ENCODE results near the gene SLBP.

Gene SLBP

DNA sequence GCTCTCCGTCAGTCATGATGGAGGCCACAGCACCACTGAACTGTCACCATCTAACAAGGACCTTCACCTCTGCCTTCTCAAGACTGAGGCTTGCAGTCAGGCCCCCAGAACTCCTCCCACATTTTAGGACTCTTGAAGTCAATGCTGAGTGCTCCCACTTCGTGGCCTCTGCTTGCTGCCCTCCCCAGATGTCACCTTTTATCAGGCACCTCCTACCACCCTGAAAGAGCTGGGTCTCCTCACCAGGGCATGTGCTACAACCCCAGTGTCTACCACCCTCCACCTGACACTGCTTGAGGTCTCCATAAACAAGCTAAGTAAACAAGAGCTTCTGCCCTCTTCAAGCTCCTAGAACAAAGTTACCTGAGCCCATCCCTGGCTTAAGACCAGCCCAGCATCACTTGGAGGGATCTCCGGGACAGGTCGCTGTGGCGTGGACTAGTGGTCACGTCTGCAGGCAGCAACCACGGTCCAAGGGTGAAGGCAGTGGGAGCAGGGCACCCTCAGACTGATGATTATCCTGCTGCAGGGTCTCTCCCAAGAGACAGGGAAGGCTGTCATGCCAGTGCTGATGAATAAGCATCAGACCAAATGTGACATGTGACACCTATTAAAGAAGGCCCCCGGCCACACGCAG, 20.3 kb downstream of the SLBP start:
- H3K4me2 ChIP-seq (ENCODE audit: low read depth, low read length, poor library complexity, severe bottlenecking) = no peak overlapping the region
- H3K36me3 ChIP-seq (ENCODE audit: low read length) = peaks cover 36% of the 10 kb centered on the region
- H3K9me3 ChIP-seq (ENCODE audit: insufficient read depth, low read length) = no peaks in the 10 kb centered on the region
- no peaks in the 10 kb centered on the region for H3K79me2 ChIP-seq (ENCODE audit: insufficient read depth, low read length)
- H3F3A ChIP-seq (ENCODE audit: insufficient read depth) = peaks cover 49% of the 10 kb centered on the region
- no peak overlapping the region for H3K9ac ChIP-seq (ENCODE audit: low read length)
- H3K27ac ChIP-seq (ENCODE audit: low read depth, low read length) = no peak overlapping the region
- H3K4me3 ChIP-seq (ENCODE audit: insufficient read depth, low read length, poor library complexity, severe bottlenecking) = no peak overlapping the region
- no peaks in the 10 kb centered on the region for H3K27me3 ChIP-seq (ENCODE audit: low read length)
- H3K9me2 ChIP-seq (replicated peaks; ENCODE audit: insufficient read depth, low read length) = no peaks in the 10 kb centered on the region
- H4K20me1 ChIP-seq (ENCODE audit: low read depth, low read length) = peaks cover 8% of the 10 kb centered on the region; the same call in 1 of the 2 replicates
- TF ChIP-seq EZH2phosphoT487 (conservative IDR thresholded peaks at IDR 0.05; ENCODE audit: low read length) = no peak
- TF ChIP-seq CTCF (IDR thresholded peaks at IDR 0.05; ENCODE audit: insufficient read depth, low read length, poor library complexity, severe bottlenecking) = no peak
- H2AFZ ChIP-seq (ENCODE audit: low read depth, low read length, severe bottlenecking) = no peak overlapping the region

DNA sequence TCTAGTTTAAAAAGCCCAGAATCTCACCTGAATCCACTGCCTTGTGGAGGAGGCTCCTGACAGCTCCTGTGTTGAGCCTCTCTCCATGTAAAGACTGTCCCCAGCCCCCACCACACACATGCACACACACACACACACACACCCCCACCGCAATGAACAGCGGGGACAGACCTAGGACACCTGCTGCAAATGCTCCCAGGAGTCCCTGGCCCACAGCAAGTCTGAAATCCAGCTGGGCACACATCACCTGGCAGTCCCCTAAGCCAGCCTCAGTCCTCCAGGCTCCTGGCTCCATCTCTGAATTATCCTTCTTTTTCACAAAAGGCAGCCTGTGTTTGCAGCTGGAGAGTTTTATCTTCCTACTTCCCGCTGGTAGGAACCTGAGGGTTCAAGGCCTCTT, 21.4 kb downstream of the SLBP start:
- peaks cover 44% of the 10 kb centered on the region for H3F3A ChIP-seq (ENCODE audit: insufficient read depth)
- no peak overlapping the region for H3K27ac ChIP-seq (ENCODE audit: low read depth, low read length)
- H3K27me3 ChIP-seq (ENCODE audit: low read length) = no peaks in the 10 kb centered on the region
- H3K79me2 ChIP-seq (ENCODE audit: insufficient read depth, low read length) = no peaks in the 10 kb centered on the region
- H3K9me3 ChIP-seq (ENCODE audit: insufficient read depth, low read length) = no peaks in the 10 kb centered on the region
- H3K9me2 ChIP-seq (replicated peaks; ENCODE audit: insufficient read depth, low read length) = no peaks in the 10 kb centered on the region
- peaks cover 30% of the 10 kb centered on the region for H3K36me3 ChIP-seq (ENCODE audit: low read length)
- H2AFZ ChIP-seq (ENCODE audit: low read depth, low read length, severe bottlenecking) = no peak overlapping the region
- no peak overlapping the region for H3K4me2 ChIP-seq (ENCODE audit: low read depth, low read length, poor library complexity, severe bottlenecking)
- no peak overlapping the region for H3K9ac ChIP-seq (ENCODE audit: low read length)
- no peak overlapping the region for H3K4me3 ChIP-seq (ENCODE audit: insufficient read depth, low read length, poor library complexity, severe bottlenecking)
- H4K20me1 ChIP-seq (ENCODE audit: low read depth, low read length) = peaks cover 8% of the 10 kb centered on the region; the same call in 1 of the 2 replicates
- TF ChIP-seq CTCF (IDR thresholded peaks at IDR 0.05; ENCODE audit: insufficient read depth, low read length, poor library complexity, severe bottlenecking) (no peak), EZH2phosphoT487 (conservative IDR thresholded peaks at IDR 0.05; ENCODE audit: low read length) (no peak)

GRCh38 chr4:1686440-1687036, 25.6 kb downstream of the SLBP start:
- H3K4me2 ChIP-seq (ENCODE audit: low read depth, low read length, poor library complexity, severe bottlenecking) = no peak overlapping the region
- H3K36me3 ChIP-seq (ENCODE audit: low read length) = peaks cover 8% of the 10 kb centered on the region
- no peak for TF ChIP-seq EZH2phosphoT487 (conservative IDR thresholded peaks at IDR 0.05; ENCODE audit: low read length)
- no peak for TF ChIP-seq CTCF (IDR thresholded peaks at IDR 0.05; ENCODE audit: insufficient read depth, low read length, poor library complexity, severe bottlenecking)
- no peak overlapping the region for H2AFZ ChIP-seq (ENCODE audit: low read depth, low read length, severe bottlenecking)
- no peak overlapping the region for H3K4me3 ChIP-seq (ENCODE audit: insufficient read depth, low read length, poor library complexity, severe bottlenecking)
- H3F3A ChIP-seq (ENCODE audit: insufficient read depth) = peaks cover 22% of the 10 kb centered on the region
- H3K9me2 ChIP-seq (replicated peaks; ENCODE audit: insufficient read depth, low read length) = no peaks in the 10 kb centered on the region
- no peaks in the 10 kb centered on the region for H3K27me3 ChIP-seq (ENCODE audit: low read length)
- H3K9ac ChIP-seq (ENCODE audit: low read length) = no peak overlapping the region
- H3K9me3 ChIP-seq (ENCODE audit: insufficient read depth, low read length) = no peaks in the 10 kb centered on the region
- no peak overlapping the region for H3K27ac ChIP-seq (ENCODE audit: low read depth, low read length)
- no peaks in the 10 kb centered on the region for H3K79me2 ChIP-seq (ENCODE audit: insufficient read depth, low read length)
- no peaks in the 10 kb centered on the region; the same call in 1 of the 2 replicates for H4K20me1 ChIP-seq (ENCODE audit: low read depth, low read length)
